ENCODE data around the gene ACTR3C.
"Not testable (repeated sequence)": the region's sequence is repeated elsewhere in the genome, so short reads cannot be mapped to it uniquely, and the experiment has no call there.

ACTR3C gene

DNA sequence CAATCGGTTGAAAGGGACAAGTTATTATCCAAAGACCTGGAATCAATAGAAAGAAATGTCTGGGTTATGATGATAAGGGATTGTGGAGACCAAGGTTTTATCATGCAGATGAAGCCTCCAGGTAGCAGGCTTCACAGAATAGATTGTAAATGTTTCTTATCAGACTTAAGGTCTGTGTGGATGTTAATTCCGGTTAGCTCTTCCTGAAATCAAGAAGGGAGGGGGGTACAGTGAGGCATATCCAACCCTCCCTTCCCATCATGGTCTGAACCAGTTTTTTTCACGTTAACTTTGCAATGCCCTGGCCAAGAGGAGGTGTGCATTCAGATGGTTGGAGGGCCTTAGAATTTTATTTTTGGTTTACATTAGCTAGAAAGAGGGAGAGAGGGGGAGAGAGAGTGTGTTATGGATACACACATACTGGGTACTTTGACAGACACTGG, 10.0 kb downstream of the ACTR3C start:
- DNase-seq: no peak
- ATAC-seq: no peak

DNA sequence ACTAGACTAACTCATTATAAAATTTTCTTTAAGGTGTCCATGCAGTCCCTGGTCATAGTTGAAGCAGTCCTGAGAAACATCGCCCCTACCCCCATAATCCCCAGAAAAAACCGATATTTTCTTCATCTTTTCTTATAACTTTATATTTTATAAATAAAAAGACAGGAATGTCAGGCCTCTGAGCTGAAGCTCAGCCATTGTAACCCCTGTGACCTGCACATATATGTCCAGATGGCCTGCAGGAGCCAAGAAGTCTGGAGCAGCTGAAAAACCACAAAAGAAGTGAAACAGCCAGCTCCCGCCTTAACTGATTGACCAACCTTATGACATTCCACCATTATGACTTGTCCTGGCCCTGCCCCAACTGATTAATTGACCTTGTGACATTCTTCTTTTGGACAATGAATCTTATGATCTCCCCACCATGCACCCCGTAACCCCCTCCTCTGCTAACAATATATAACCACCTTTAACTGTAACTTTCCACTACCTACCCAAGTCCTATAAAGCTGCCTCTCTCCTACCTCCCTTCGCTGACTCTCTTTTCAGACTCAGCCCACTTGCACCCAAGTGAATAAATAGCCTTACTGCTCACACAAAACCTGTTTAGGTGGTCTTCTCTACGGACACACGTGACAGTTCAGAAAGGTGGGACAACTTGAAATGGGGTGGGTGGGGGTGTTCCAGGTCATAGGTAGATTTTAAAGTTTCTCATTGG, 10.5 kb downstream of the ACTR3C start:
- not testable (repeated sequence) for DNase-seq, ATAC-seq

DNA sequence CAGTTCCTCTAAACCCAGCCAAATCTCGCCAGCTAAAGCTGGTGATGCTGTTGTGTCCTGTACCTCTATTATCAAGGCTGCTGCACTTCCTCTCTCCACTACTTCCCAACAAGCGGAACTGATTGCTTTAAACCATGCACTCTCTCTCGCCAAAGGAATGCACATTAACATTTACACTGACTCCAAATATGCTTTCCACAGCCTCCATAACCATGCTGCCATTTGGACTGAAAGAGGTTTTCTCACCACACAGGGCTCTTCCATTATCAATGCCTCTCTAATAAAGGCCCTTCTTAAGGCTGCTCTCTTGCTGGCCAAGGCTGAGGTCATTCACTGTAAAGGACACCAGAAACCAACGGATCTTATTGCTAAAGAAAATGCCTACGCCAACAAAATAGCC, 11.6 kb downstream of the ACTR3C start:
- DNase-seq (no peak), ATAC-seq (no peak)

DNA sequence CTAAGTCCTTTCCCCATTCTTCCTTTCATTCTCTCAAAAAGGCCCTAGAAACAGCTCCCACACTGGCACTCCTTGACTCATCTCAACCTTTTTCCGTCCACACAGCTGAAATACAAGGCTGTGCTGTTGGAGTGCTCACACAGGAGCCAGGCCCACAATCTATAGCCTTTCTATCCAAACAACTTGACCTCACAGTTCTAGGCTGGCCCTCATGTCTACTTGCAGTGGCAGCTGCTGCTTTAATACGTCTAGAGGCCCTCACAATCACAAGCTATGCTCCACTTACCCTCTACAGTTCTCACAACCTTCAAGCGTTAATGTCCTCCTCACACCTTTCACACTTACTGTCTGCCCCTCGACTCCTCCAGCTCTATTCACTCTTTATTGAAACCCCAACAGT, 12.2 kb downstream of the ACTR3C start:
- ATAC-seq: no peak
- no peak for DNase-seq

DNA sequence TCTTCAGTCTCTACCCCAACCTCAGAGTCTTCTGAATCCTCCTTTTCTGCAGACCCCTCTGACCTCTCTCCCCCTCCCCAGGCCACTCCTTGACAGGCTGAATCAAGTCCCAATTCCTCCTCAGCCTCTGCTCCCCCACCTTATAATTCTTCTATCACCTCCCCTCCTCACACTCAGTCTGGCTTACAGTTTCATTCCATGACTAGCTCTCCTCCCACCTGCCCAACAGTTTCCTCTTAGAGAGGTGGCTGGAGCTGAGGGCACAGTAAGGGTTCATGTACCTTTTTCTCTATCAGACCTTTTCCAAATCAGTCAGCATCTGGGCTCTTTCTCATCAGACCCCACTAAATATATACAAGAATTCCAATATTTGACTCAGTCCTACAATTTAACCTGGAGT, 14.8 kb downstream of the ACTR3C start:
- ATAC-seq (no peak), DNase-seq (no peak)

DNA sequence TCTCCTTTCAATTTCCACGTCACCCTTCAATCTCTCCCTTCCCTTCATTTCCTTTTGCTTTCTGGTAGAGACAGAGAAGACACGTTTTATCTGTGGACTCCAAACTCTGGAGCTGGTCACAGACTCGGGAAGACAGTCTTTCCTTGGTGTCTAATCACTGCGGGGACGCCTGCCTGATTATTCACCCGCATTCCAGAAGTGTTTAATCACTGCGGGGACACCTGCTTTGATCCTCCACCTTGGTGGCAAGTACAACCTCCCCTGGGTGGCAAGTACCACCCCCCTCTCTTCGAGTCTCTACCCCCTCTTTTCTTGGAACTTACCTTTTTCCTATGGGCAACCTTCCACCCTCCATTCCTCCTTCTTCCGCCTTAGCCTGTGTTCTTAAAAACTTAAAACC, 15.4 kb downstream of the ACTR3C start:
- no peak for ATAC-seq

DNA sequence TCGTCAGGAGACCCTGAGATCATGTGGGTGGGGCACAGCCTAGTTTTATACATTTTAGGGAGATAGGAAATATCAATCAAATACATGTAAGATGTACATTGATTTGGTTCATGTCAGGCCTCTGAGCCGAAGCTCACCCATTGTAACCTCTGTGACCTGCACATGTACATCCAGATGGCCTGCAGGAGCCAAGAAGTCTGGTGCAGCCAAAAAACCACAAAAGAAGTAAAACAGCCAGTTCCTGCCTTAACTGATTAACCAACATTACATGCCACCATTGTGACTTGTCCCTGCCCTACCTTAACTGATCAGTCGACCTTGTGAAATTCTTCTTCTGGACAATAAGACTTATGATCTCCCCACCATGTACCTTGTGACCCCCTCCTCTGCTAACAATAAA, 16.2 kb downstream of the ACTR3C start:
- no peak for DNase-seq
- ATAC-seq: no peak

More for the DNA sequence above, 15.4 kb downstream of the ACTR3C start:
- no peak for DNase-seq

DNA sequence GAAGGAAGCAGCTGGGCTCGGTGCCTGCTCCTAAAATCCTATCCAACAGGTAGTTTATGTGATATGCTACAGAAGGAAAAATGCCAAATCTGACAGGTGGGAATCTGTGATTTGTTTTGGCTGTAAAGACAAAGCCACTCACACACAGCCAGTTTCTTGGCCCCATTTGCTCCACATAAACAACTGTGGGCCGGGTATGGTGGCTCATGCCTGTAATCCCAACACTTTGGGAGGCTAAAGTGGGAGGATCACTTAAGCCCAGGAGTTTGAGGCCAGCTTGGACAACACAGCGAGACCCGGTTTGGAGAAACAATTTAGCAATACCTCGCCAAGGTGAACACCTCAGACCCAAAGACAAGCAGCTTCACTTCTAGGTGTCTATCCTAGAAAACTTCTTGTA, 17.0 kb downstream of the ACTR3C start:
- DNase-seq, ATAC-seq: not testable (repeated sequence)

DNA sequence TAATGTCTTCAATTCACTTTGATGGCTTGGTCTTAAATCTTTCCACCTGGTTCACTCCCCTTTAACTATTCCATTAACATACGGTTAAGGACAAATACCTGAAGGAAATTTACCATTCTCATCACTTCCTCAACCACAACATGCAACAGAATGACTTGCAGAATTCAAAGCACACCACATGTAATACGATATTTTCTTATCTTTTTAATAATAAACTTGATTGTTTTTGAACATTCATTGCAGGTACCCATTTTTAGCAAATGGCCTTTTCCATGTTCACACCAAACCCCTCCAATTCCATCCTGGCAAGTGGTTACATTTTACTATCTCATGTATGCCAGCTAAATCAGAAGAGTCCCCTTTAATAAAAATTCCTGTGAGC, 17.5 kb downstream of the ACTR3C start:
- not testable (repeated sequence) for ATAC-seq, DNase-seq

DNA sequence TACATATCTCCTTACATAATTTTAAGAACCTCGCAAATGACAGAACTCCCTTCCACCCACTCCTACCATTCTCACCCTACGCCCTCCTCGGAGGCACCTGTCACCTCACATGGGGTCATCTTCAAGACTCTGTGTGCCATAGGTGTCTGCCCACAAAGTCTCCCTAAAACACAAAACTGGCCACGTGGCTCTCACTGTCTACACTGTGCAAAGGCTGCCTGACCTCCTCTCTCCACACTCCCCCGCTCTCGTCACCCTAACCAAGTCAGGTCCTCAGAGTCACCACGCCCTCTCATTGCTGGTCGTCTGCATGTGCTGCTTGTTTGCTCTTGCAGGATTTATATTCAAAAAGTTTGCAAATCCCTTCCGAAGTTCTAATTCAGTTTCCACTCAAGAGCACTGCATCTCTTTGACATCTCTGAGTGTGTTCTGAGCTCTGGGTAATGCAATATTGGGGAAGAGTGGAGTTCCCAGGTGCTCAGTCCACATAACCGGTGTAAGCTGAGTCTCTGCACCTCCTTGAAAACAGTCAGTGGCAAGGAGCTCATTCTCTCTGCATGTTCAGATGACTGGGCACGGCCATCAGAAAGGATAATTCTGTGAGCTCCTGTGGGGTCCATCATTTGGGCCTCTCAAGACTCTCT, 18.0 kb downstream of the ACTR3C start:
- not testable (repeated sequence) for ATAC-seq

DNA sequence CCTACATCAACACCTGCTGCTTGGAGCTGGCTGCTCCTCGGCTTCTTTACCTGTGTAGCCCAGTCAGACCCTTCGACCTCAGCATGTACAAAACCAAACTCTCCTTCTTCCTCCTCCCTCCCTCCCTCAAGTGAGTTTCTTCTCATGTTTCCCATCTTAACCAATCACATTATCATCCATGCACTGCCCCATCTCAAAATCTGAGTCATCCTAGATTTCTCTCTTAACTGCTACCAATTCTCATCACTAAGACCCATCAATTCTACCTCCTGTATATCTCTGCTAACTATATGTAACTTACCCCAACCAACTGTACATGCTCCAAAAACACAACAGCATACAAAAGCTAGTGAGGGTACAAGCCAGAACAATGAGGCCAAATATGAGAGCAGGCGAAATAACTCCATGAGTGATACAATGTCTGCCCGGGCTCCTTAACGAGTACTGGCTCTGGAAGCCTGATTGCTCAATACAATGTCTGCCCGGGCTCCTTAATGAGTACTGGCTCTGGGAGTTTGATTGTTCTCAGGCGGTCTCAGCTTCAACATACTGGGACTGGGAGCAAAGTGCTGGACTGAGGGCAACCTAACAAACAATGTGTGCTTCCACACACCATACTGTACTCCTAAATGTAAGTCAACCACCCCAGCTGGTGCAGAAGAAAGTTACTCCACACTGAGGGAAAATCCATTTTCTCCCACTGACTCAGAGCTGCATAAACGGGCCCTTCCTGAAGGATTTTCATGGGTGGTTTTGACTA, 18.7 kb downstream of the ACTR3C start:
- ATAC-seq, DNase-seq: not testable (repeated sequence)

More for the DNA sequence above, 18.0 kb downstream of the ACTR3C start:
- not testable (repeated sequence) for DNase-seq

DNA sequence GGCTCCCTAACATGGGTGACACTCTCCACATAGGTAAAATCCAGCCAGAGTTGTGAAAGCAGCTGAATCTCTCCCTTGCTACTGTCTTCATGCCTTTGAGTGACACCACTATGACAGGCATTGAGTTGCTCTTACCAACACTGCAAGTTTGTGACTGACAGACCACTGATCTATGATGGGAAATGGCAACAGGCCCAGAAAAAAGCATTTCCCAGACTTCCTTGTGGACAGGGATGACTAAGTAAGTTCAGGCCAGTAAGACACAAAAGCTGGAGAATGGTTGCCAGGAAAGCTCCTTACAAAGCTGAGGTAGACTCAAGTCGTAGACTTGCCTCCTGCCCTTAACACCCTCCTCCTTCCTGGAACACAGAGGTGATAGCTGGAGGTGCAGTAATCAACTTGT, 20.4 kb downstream of the ACTR3C start:
- ATAC-seq, DNase-seq: not testable (repeated sequence)

DNA sequence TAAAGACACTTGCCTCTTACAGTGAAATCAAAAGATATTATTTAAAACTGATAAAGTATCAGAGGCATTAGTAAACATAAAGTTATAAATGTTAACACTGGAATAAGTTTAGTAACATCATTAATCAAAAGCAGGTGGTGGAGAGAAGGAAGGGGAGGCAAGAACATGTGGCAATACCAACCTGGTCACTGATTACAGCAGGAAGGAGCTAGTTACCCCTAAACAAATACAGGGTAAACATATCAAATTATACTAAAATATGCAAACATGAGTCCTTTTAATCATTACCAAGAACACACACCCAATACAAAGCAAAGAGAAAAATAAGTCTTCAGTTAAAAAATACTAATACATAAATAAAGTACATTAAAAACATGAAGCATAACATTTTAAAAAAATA, 25.4 kb downstream of the ACTR3C start:
- not testable (repeated sequence) for ATAC-seq, DNase-seq

DNA sequence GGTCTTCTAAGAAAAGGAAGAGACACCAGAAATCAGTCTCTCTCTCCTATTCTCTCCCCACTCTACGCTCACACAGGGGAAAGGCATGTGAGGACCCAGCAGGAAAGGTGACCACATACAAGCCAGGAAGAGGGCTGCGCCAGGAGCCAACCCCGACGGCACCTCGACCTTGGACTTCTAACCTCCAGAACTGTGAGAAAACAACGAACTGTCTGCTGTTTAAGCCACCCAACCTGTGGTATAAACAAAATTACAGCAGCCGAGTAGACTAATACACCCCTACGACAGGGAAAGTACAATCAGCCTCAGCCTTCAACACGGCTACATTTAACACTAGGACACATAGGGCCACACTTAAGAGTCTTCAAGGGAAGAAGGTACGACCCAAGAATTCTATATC, 26.5 kb downstream of the ACTR3C start:
- not testable (repeated sequence) for ATAC-seq, DNase-seq

DNA sequence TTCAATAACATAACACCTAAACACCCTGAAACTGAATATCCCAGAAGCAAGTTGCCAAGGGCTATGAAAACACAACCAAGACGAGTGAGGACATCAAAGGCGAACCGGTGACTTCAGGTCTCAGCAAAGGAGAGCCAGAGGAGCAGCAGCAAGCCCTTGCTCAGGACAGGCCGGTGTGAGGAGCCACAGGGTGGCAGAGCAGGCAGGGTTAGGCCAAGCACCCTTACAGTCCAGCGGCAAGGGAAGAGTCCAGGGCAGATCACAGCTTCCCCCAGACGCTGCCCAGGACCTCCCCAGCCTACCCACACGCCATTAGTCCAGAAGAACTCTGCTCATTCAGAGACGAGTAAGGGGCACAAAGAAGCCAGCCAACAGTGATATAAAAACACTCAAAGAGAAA, 27.7 kb downstream of the ACTR3C start:
- ATAC-seq, DNase-seq: not testable (repeated sequence)

DNA sequence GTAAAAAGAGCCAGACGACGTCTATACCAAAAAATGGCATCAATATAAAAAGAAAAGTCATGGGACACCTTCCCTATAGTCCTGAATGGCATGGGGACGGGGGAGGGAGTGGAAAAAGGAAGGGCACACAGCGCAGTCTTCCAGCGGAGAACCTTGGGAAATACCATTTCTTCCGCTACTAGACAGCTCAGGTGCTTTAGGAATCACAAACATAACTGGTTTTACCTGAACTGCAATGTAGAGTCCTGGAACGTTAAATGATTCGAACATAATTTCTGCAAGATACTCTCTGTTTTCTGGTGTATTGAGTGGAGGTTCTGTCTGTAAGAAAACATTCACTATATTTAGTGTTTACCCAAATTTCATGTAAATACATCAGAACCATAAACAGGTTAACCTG, 28.3 kb downstream of the ACTR3C start:
- DNase-seq, ATAC-seq: not testable (repeated sequence)

DNA sequence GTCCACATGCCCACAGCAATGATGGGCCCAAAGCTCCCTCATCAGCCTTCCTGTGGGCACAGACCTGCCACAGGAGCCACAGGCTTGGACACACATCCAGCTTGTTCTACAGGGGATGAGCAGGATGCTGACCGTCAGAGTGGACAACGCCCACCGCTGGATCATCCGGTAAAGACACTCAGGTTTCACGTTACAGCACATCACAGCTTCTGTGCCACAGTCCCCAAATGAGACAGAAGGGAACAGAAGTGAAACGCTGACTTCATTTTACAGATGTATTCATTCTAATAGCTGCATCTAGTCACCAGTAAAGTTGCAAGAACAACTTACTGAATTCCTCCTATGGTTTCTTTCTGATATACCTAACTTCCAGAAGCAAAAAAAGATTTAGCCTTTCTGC, 33.0 kb downstream of the ACTR3C start:
- ATAC-seq: not testable (repeated sequence)

DNA sequence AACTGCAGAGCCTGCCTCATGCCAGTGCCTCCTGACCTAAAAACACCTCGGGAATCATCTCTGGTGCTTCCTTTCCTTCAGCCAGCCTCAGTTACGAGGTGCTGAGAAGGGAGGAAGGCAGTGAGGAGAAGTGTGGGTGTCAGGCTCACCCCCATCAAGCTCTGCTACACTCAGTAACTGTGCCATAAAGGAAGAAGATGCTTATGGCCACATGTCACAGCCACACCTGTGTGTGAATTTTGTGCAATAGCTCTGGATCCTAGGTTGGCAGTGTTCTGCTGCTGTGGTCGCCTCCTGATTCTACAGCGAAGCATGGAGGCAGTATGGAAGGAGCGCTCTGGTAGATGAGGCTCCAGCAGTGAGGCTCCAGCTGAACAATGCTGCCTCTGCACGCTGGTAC, 34.5 kb downstream of the ACTR3C start:
- DNase-seq, ATAC-seq: not testable (repeated sequence)

More for the DNA sequence above, 33.0 kb downstream of the ACTR3C start:
- DNase-seq: not testable (repeated sequence)

DNA sequence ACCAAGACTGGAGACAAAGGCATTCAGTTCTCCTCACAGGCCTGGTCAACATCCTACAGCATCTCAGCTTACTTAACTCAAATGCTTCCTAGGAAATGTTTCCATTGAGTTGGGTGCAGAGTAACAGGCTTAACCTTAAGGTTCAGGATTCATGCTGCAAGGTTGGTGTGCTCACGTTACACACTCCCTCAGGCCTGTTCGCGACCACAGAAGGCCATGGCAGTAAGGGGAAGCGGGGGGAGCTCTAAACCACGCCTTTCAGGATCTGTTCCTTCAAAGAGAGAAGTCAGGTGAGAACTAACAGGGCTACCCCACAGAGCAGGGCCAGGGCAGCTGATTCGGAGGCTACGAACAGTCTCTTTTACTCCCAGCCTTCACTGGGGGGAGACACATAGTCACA, 35.5 kb downstream of the ACTR3C start:
- not testable (repeated sequence) for DNase-seq, ATAC-seq

DNA sequence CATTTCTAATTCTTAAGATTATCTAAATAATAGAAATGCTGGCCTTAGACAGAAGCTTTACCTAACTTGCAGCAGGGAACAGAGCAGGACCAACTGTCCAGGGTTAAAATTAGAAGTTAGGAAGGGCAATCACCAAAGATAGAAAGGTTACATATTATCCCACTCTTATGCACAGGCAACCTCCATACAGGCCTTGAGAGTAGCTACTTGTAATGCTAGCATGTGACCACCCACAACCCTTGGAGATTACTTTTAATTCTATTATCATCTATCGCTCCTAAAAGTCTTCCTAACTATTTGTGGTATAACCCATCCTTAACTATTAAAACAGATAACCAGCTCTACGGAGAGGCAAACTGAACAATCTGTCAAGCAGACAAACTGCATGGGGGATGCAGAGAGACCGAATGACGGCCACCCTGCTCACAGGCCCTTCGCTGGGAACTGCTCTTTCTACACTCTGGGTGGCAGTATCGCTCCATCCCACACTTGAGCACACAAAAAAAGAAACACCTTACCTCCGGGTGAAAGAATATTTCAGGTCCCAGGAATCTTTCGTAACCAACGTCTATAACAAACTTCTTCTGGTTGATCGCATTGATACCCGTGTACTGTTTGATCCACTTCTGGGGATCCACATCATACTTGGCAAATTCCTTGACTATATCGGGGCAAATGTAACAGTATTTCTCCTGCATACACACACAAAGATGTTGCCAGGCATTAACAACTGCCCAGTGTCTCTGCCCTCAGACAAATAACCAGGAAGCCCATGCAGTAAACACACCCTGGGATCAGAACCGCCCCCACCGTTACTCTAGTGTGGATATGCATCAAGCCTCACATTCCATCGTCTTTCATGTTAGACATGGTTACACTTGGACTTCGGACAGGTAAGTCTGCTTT, 37.2 kb downstream of the ACTR3C start:
- peak; percentile 84 for ATAC-seq
- peak; percentile 9 for DNase-seq

DNA sequence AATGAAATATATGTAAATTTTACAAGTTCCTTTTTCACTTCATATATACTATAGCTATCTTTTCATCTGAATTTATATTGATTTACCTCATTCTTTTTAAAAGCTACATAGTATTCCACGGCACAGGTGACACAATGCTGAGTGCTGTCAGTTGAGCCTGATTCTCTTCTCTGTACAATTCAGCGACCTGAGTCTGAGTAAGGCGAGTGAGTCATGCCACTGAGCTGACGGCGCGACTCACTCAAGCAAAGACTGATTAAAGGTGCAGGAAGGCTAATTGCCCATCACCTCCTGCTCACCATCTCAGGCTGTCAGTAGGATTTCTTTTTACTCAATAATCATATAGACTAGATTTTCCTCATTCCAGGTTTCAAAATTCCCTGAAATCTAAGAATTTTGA, 39.7 kb downstream of the ACTR3C start:
- ATAC-seq: peak; percentile 82
- not testable (repeated sequence) for DNase-seq

DNA sequence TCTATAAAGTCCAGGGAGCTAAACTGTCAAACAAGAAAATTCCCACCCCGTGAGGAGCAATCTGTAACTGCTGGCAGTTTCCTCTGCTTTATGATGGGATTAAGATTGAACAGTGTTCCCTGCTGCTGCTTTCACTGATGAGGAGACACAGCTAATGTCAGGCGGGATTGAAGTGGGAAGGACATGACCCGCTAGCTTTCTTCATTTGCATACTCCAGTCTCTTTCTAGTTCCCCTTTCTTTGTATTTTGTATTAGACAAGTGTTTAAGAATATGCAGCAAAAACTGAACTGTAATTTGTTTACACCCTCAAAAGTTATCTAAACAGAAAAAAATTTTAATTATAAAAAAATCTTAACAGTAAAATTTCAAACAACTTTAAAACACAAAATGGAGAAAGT, 40.2 kb downstream of the ACTR3C start:
- ATAC-seq, DNase-seq: not testable (repeated sequence)
